HEK293 (cell line): ENCODE measurements around the gene TSPYL6.
A peak's percentile ranks its signal among the peaks of the same experiment; 100 is the strongest.

Experiments
- CTCF ChIA-PET: fragments of 350-600 bp; formaldehyde crosslinking; extraction: SDS; loops from one replicate; lab custom pipeline; 2021; ENCODE audit warnings: antibody characterized with exemption; lab: Yijun Ruan, JAX
- POLR2A ChIA-PET: fragments of 300-600 bp; formaldehyde crosslinking; extraction: SDS; loops from one replicate; lab custom pipeline; 2020; ENCODE audit warnings: antibody characterized with exemption, inconsistent platforms; lab: Yijun Ruan, JAX
- H3K27ac ChIP-seq: fragments of 200-500 bp; sonication (Bioruptor generic); 2 replicates; pipeline ENCODE4 v1.5.1; 2014; ENCODE audit warnings: low read depth, low read length, control low read depth, inconsistent platforms; ENCODE audit errors: extremely low read depth
- H3K36me3 ChIP-seq, 2 experiments: fragments of 200-500 bp in 1 of 2; sonication (Bioruptor generic) in 1 of 2; 1 replicate in 1 of 2; 2 replicates in 1 of 2; pipeline ENCODE4 v1.5.1; 2014 to 2017; ENCODE audit warnings: inconsistent platforms in 2 of 2, low read length in 2 of 2; ENCODE audit not compliant: control insufficient read depth in 2 of 2, insufficient read depth in 1 of 2
- H3K4me1 ChIP-seq: fragments of 200-500 bp; sonication (Bioruptor generic); 2 replicates; pipeline ENCODE4 v1.5.1; 2014; ENCODE audit warnings: mild to moderate bottlenecking, low read length, inconsistent platforms; ENCODE audit not compliant: control insufficient read depth, insufficient read depth
- H3K4me3 ChIP-seq: 2 replicates; pipeline ENCODE4 v1.5.1; 2011; ENCODE audit warnings: low read depth, mild to moderate bottlenecking, control low read depth, low read length, moderate library complexity
- H3K9me3 ChIP-seq: fragments of 200-500 bp; sonication (Bioruptor generic); 2 replicates; pipeline ENCODE4 v1.5.1; 2014; ENCODE audit warnings: low read depth, low read length, inconsistent platforms; ENCODE audit not compliant: control insufficient read depth, insufficient read depth
- KLF16 ChIP-seq: fragments of 450-650 bp; formaldehyde crosslinking; IDR thresholded peaks from 2 replicates; pipeline ENCODE4 v1.5.1; 2017; ENCODE audit warnings: missing biosample characterization, missing genetic modification characterization
- OSR2 ChIP-seq: fragments of 450-650 bp; formaldehyde crosslinking; IDR thresholded peaks from 2 replicates; pipeline ENCODE4 v1.5.1; 2016; ENCODE audit warnings: missing biosample characterization, missing genetic modification characterization
- PRDM1 ChIP-seq: fragments of 450-650 bp; formaldehyde crosslinking; IDR thresholded peaks from 2 replicates; pipeline ENCODE4; 2016; ENCODE audit warnings: missing biosample characterization, missing genetic modification characterization
- SCRT2 ChIP-seq: fragments of 450-650 bp; formaldehyde crosslinking; IDR thresholded peaks from 2 replicates; pipeline ENCODE4 v1.5.1; 2016; ENCODE audit warnings: missing biosample characterization, missing genetic modification characterization
- YY2 ChIP-seq: fragments of 450-650 bp; formaldehyde crosslinking; IDR thresholded peaks from 2 replicates; pipeline ENCODE4 v1.5.1; 2016; ENCODE audit warnings: missing biosample characterization, missing genetic modification characterization
- ZBTB48 ChIP-seq: fragments of 450-650 bp; formaldehyde crosslinking; IDR thresholded peaks from 2 replicates; pipeline ENCODE4 v1.5.1; 2016; ENCODE audit warnings: missing biosample characterization, missing genetic modification characterization
- ZFP3 ChIP-seq: fragments of 450-650 bp; formaldehyde crosslinking; IDR thresholded peaks from 2 replicates; pipeline ENCODE4 v1.5.1; 2016; ENCODE audit warnings: low read depth, missing biosample characterization, missing genetic modification characterization
- ZNF140 ChIP-seq: fragments of 450-650 bp; formaldehyde crosslinking; IDR thresholded peaks from 2 replicates; pipeline ENCODE4 v1.5.1; 2016; ENCODE audit warnings: missing biosample characterization, missing genetic modification characterization
- ZNF16 ChIP-seq: fragments of 450-650 bp; formaldehyde crosslinking; IDR thresholded peaks from 2 replicates; pipeline ENCODE4 v1.5.1; 2016; ENCODE audit warnings: low read depth, missing biosample characterization, missing genetic modification characterization
- ZNF211 ChIP-seq: fragments of 450-650 bp; formaldehyde crosslinking; IDR thresholded peaks from 2 replicates; pipeline ENCODE4 v1.5.1; 2016; ENCODE audit warnings: low read depth, missing biosample characterization, missing genetic modification characterization
- ZNF214 ChIP-seq: fragments of 450-650 bp; formaldehyde crosslinking; IDR thresholded peaks from 2 replicates; pipeline ENCODE4 v1.5.1; 2017; ENCODE audit warnings: missing biosample characterization, mild to moderate bottlenecking, missing genetic modification characterization, borderline replicate concordance
- ZNF24 ChIP-seq: fragments of 450-650 bp; formaldehyde crosslinking; IDR thresholded peaks from 2 replicates; pipeline ENCODE4 v1.5.1; 2016; ENCODE audit warnings: missing biosample characterization, missing genetic modification characterization
- ZNF341 ChIP-seq: fragments of 450-650 bp; formaldehyde crosslinking; IDR thresholded peaks from 2 replicates; pipeline ENCODE4; 2016; ENCODE audit warnings: low read depth, missing biosample characterization, missing genetic modification characterization
- ZNF514 ChIP-seq: fragments of 450-650 bp; formaldehyde crosslinking; IDR thresholded peaks from 2 replicates; pipeline ENCODE4 v1.5.1; 2016; ENCODE audit warnings: missing biosample characterization, missing genetic modification characterization
- ZNF530 ChIP-seq: fragments of 450-650 bp; formaldehyde crosslinking; IDR thresholded peaks from 2 replicates; pipeline ENCODE4 v1.5.1; 2016; ENCODE audit warnings: low read depth, missing biosample characterization, missing genetic modification characterization
- ZNF654 ChIP-seq: fragments of 450-650 bp; formaldehyde crosslinking; IDR thresholded peaks from 2 replicates; pipeline ENCODE4 v1.5.1; 2016; ENCODE audit warnings: low read depth, missing biosample characterization, missing genetic modification characterization
- ZNF76 ChIP-seq: fragments of 450-650 bp; formaldehyde crosslinking; IDR thresholded peaks from 2 replicates; pipeline ENCODE4; 2016; ENCODE audit warnings: low read depth, missing biosample characterization, missing genetic modification characterization, borderline replicate concordance
- ZNF777 ChIP-seq: fragments of 450-650 bp; formaldehyde crosslinking; IDR thresholded peaks from 2 replicates; pipeline ENCODE4 v1.5.1; 2017; ENCODE audit warnings: missing biosample characterization, missing genetic modification characterization, borderline replicate concordance
- ZNF785 ChIP-seq: fragments of 450-650 bp; formaldehyde crosslinking; IDR thresholded peaks from 2 replicates; pipeline ENCODE4 v1.5.1; 2016; ENCODE audit warnings: missing biosample characterization, missing genetic modification characterization
- TF ChIP-seq, protein P1 (sequence below): fragments of 450-650 bp; formaldehyde crosslinking; IDR thresholded peaks from 2 replicates; pipeline ENCODE4 v1.5.1; 2016; ENCODE audit warnings: missing biosample characterization, missing genetic modification characterization
- TF ChIP-seq, protein P2 (sequence below): fragments of 450-650 bp; formaldehyde crosslinking; IDR thresholded peaks from 2 replicates; pipeline ENCODE4 v1.5.1; 2016; ENCODE audit warnings: missing biosample characterization, missing genetic modification characterization
- TF ChIP-seq, protein P3 (sequence below): fragments of 450-650 bp; formaldehyde crosslinking; IDR thresholded peaks from 2 replicates; pipeline ENCODE4 v1.5.1; 2017; ENCODE audit warnings: missing biosample characterization, missing genetic modification characterization
- TF ChIP-seq, protein P4 (sequence below): fragments of 450-650 bp; formaldehyde crosslinking; IDR thresholded peaks from 2 replicates; pipeline ENCODE4 v1.5.1; 2017; ENCODE audit warnings: missing biosample characterization, missing genetic modification characterization
- TF ChIP-seq, protein P5 (sequence below): fragments of 450-650 bp; formaldehyde crosslinking; IDR thresholded peaks from 2 replicates; pipeline ENCODE4 v1.5.0; 2017; ENCODE audit warnings: missing biosample characterization, missing genetic modification characterization, borderline replicate concordance

TSPYL6 gene

DNA sequence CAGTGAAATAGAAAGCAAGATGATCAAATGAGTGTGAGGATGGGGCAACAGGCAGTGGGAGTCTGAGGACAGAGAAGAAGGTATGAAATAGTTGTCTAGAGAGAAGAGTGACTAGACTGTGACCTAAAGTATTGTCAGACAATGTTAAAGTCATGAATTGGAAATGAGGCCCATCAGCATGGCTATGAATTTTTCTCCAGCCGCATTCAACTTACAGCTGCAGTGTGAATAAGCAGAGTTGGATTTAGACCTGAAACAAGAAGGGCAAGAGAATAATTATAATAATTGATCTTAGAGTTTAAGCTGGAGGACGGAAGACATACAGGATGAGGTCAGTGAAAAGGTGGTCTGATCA lies 4.2 kb upstream of the TSPYL6 start:
- ChIA-PET POLR2A (no interaction called here), CTCF (no interaction called here)
- TF ChIP-seq ZNF211 (tag by site-specific recombination) (no peak), ZNF16 (tag by site-specific recombination) (no peak), OSR2 (tag by site-specific recombination) (no peak), ZNF140 (tag by site-specific recombination) (no peak), ZNF214 (tag by site-specific recombination) (no peak), ZNF514 (no peak), KLF16 (tag by site-specific recombination) (no peak)
- TF ChIP-seq, protein P1, sequence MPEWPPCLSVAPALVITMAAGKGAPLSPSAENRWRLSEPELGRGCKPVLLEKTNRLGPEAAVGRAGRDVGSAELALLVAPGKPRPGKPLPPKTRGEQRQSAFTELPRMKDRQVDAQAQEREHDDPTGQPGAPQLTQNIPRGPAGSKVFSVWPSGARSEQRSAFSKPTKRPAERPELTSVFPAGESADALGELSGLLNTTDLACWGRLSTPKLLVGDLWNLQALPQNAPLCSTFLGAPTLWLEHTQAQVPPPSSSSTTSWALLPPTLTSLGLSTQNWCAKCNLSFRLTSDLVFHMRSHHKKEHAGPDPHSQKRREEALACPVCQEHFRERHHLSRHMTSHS (tag by site-specific recombination): no peak
- TF ChIP-seq, protein P2, sequence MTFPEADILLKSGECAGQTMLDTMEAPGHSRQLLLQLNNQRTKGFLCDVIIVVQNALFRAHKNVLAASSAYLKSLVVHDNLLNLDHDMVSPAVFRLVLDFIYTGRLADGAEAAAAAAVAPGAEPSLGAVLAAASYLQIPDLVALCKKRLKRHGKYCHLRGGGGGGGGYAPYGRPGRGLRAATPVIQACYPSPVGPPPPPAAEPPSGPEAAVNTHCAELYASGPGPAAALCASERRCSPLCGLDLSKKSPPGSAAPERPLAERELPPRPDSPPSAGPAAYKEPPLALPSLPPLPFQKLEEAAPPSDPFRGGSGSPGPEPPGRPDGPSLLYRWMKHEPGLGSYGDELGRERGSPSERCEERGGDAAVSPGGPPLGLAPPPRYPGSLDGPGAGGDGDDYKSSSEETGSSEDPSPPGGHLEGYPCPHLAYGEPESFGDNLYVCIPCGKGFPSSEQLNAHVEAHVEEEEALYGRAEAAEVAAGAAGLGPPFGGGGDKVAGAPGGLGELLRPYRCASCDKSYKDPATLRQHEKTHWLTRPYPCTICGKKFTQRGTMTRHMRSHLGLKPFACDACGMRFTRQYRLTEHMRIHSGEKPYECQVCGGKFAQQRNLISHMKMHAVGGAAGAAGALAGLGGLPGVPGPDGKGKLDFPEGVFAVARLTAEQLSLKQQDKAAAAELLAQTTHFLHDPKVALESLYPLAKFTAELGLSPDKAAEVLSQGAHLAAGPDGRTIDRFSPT (tag by site-specific recombination): no peak
- no peaks in the 10 kb centered on the region for H3K9me3 ChIP-seq
- H3K4me3 ChIP-seq: no peak overlapping the region
- H3K36me3 ChIP-seq: no peaks in the 10 kb centered on the region
- no peaks in the 10 kb centered on the region for H3K4me1 ChIP-seq
- H3K27ac ChIP-seq: no peak overlapping the region

DNA sequence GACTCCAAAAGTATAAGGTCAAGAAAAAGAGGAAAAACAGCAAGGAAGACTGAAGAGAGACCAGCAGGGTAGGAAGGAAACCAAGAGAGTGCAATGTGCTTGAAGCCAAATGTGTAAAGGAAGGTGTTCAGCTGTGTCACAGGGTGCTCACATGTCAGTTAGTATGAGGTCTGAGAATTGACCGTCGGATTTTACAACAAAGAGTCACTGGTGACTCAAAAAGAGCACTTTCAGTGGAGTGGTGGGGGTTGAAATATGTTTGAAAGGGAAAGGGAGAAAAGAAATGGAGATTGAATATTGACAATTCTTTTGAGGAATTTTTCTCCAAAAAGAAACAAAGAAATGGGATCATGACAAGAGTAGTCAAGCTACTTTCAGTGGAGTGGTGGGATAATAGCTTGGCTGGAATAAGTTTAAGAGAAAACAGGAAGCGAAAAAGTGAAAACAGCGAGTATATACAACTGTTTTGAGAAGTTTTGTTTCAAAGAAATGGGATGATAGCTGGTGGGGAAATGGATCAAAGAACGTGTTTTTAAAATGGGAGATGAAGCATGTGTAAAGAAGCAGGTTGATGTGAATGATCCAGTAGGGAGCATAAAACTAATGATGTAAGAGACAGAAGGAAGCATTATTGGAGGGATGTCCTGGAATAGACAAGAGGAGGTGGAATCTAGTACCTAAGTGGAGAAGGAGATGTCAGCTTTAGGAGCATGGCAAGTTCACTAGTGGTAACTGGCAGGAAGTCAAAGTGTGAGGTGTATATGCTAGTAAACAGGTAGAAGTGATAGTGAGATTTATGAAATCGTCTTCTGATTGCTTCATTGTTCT lies 3.6 kb upstream of the TSPYL6 start:
- Histone ChIP-seq H3K27ac (no peak overlapping the region), H3K9me3 (no peaks in the 10 kb centered on the region), H3K4me1 (no peaks in the 10 kb centered on the region), H3K4me3 (no peak overlapping the region), H3K36me3 (no peaks in the 10 kb centered on the region)
- TF ChIP-seq ZNF785: no peak
- TF ChIP-seq, protein P3, sequence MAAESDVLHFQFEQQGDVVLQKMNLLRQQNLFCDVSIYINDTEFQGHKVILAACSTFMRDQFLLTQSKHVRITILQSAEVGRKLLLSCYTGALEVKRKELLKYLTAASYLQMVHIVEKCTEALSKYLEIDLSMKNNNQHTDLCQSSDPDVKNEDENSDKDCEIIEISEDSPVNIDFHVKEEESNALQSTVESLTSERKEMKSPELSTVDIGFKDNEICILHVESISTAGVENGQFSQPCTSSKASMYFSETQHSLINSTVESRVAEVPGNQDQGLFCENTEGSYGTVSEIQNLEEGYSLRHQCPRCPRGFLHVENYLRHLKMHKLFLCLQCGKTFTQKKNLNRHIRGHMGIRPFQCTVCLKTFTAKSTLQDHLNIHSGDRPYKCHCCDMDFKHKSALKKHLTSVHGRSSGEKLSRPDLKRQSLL (tag by site-specific recombination): no peak
- TF ChIP-seq YY2: no peak
- peak; percentile 55; the same call in 1 of the 2 replicates for TF ChIP-seq PRDM1 (tag by site-specific recombination)
- ChIA-PET POLR2A (no interaction called here), CTCF (no interaction called here)

DNA sequence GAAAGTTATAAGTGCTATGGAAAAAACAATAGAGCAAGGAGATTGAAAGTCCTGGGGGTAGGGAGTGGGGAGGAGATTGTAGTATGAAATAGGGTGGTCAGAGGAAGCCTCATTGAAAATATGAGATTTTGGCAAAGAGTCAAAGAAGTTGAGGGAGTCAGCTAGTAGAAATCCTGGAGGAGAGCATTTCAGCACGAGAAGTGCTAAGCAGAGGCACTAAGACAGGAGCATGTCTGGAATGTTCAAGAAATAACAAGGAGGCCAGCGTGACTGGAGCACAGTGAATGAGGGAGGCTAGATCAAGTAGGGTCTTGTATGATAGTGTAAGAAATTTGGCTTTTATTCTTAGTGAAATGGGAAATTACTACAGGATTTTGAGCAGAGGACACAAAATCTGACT lies 2.1 kb upstream of the TSPYL6 start:
- ChIA-PET CTCF (interaction anchor here (0.6 kb wide), 2 partner anchors 43 to 918 kb away, joined by 3 to 4 read pairs; no protein-coding TSS in a partner anchor), POLR2A (no interaction called here)
- Histone ChIP-seq H3K27ac (no peak overlapping the region), H3K36me3 (no peaks in the 10 kb centered on the region), H3K4me1 (no peaks in the 10 kb centered on the region), H3K9me3 (no peaks in the 10 kb centered on the region), H3K4me3 (no peak overlapping the region)
- TF ChIP-seq ZNF514 (no peak), ZNF341 (tag by site-specific recombination) (no peak), ZNF76 (no peak), ZNF530 (tag by site-specific recombination) (no peak), ZNF24 (tag by site-specific recombination) (no peak), SCRT2 (tag by site-specific recombination) (no peak), ZNF654 (tag by site-specific recombination) (no peak), ZNF777 (no peak), ZNF785 (no peak), ZFP3 (tag by site-specific recombination) (no peak), ZBTB48 (no peak)
- TF ChIP-seq, protein P4, sequence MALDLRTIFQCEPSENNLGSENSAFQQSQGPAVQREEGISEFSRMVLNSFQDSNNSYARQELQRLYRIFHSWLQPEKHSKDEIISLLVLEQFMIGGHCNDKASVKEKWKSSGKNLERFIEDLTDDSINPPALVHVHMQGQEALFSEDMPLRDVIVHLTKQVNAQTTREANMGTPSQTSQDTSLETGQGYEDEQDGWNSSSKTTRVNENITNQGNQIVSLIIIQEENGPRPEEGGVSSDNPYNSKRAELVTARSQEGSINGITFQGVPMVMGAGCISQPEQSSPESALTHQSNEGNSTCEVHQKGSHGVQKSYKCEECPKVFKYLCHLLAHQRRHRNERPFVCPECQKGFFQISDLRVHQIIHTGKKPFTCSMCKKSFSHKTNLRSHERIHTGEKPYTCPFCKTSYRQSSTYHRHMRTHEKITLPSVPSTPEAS (tag by site-specific recombination): no peak
- TF ChIP-seq, protein P5, sequence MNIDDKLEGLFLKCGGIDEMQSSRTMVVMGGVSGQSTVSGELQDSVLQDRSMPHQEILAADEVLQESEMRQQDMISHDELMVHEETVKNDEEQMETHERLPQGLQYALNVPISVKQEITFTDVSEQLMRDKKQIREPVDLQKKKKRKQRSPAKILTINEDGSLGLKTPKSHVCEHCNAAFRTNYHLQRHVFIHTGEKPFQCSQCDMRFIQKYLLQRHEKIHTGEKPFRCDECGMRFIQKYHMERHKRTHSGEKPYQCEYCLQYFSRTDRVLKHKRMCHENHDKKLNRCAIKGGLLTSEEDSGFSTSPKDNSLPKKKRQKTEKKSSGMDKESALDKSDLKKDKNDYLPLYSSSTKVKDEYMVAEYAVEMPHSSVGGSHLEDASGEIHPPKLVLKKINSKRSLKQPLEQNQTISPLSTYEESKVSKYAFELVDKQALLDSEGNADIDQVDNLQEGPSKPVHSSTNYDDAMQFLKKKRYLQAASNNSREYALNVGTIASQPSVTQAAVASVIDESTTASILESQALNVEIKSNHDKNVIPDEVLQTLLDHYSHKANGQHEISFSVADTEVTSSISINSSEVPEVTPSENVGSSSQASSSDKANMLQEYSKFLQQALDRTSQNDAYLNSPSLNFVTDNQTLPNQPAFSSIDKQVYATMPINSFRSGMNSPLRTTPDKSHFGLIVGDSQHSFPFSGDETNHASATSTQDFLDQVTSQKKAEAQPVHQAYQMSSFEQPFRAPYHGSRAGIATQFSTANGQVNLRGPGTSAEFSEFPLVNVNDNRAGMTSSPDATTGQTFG (tag by site-specific recombination): no peak
